ENCODE data around the gene IL17REL. TPM values are rescaled to one million over a fixed set of nuclear protein-coding genes. Genes with fewer than 3 reads are reported as not detected.

The IL17REL gene
- total and polyA plus RNA-seq, 2 of the 13 experiments (the other 11 are each of a cell fraction or from before 2014, with no cell fraction given): not detected

GRCh38 chr22:49946612-49947295, 65.8 kb downstream of the IL17REL start (continued):
- TF ChIP-seq ZNF512B (CRISPR knock-in tag; IDR thresholded peaks at IDR 0.05; ENCODE audit: borderline replicate concordance) (no peak), BHLHE40 (IDR thresholded peaks at IDR 0.05; ENCODE audit: low read length) (no peak), MAZ (IDR thresholded peaks at IDR 0.05; ENCODE audit: borderline replicate concordance, low read depth, low read length) (0 out of 2 replicates have a peak, but pooled peaks have one; percentile 31), MAZ (CRISPR knock-in tag; IDR thresholded peaks at IDR 0.05; ENCODE audit: low read depth) (no peak), NFKB2 (CRISPR knock-in tag; IDR thresholded peaks at IDR 0.05; ENCODE audit: borderline replicate concordance) (0 out of 2 replicates have a peak, but pooled peaks have one; percentile 57), CBX5 (CRISPR knock-in tag; IDR thresholded peaks at IDR 0.05; ENCODE audit: borderline replicate concordance) (no peak), E2F5 (CRISPR knock-in tag; conservative IDR thresholded peaks at IDR 0.05) (no peak), TOPORS (CRISPR knock-in tag; IDR thresholded peaks at IDR 0.05) (no peak), YEATS2 (CRISPR knock-in tag; IDR thresholded peaks at IDR 0.05; ENCODE audit: borderline replicate concordance) (no peak), MAFK (conservative IDR thresholded peaks at IDR 0.05 in 1 of 2, IDR thresholded peaks at IDR 0.05 in 1 of 2; ENCODE audit: low read length in 2 of 2) (no peak), PBX2 (CRISPR knock-in tag; IDR thresholded peaks at IDR 0.05) (no peak), PRPF4 (IDR thresholded peaks at IDR 0.05; ENCODE audit: low read depth, low read length, poor library complexity, severe bottlenecking) (no peak), TBP (CRISPR knock-in tag; IDR thresholded peaks at IDR 0.05) (no peak), ZKSCAN1 (IDR thresholded peaks at IDR 0.05; ENCODE audit: low read length) (no peak)
- TF ChIP-seq, protein P1, sequence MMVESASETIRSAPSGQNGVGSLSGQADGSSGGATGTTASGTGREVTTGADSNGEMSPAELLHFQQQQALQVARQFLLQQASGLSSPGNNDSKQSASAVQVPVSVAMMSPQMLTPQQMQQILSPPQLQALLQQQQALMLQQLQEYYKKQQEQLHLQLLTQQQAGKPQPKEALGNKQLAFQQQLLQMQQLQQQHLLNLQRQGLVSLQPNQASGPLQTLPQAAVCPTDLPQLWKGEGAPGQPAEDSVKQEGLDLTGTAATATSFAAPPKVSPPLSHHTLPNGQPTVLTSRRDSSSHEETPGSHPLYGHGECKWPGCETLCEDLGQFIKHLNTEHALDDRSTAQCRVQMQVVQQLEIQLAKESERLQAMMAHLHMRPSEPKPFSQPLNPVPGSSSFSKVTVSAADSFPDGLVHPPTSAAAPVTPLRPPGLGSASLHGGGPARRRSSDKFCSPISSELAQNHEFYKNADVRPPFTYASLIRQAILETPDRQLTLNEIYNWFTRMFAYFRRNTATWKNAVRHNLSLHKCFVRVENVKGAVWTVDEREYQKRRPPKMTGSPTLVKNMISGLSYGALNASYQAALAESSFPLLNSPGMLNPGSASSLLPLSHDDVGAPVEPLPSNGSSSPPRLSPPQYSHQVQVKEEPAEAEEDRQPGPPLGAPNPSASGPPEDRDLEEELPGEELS (CRISPR knock-in tag; IDR thresholded peaks at IDR 0.05): peak; percentile 35; the same call in 1 of the 2 replicates
- TF ChIP-seq, protein P2, sequence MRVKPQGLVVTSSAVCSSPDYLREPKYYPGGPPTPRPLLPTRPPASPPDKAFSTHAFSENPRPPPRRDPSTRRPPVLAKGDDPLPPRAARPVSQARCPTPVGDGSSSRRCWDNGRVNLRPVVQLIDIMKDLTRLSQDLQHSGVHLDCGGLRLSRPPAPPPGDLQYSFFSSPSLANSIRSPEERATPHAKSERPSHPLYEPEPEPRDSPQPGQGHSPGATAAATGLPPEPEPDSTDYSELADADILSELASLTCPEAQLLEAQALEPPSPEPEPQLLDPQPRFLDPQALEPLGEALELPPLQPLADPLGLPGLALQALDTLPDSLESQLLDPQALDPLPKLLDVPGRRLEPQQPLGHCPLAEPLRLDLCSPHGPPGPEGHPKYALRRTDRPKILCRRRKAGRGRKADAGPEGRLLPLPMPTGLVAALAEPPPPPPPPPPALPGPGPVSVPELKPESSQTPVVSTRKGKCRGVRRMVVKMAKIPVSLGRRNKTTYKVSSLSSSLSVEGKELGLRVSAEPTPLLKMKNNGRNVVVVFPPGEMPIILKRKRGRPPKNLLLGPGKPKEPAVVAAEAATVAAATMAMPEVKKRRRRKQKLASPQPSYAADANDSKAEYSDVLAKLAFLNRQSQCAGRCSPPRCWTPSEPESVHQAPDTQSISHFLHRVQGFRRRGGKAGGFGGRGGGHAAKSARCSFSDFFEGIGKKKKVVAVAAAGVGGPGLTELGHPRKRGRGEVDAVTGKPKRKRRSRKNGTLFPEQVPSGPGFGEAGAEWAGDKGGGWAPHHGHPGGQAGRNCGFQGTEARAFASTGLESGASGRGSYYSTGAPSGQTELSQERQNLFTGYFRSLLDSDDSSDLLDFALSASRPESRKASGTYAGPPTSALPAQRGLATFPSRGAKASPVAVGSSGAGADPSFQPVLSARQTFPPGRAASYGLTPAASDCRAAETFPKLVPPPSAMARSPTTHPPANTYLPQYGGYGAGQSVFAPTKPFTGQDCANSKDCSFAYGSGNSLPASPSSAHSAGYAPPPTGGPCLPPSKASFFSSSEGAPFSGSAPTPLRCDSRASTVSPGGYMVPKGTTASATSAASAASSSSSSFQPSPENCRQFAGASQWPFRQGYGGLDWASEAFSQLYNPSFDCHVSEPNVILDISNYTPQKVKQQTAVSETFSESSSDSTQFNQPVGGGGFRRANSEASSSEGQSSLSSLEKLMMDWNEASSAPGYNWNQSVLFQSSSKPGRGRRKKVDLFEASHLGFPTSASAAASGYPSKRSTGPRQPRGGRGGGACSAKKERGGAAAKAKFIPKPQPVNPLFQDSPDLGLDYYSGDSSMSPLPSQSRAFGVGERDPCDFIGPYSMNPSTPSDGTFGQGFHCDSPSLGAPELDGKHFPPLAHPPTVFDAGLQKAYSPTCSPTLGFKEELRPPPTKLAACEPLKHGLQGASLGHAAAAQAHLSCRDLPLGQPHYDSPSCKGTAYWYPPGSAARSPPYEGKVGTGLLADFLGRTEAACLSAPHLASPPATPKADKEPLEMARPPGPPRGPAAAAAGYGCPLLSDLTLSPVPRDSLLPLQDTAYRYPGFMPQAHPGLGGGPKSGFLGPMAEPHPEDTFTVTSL (CRISPR knock-in tag; IDR thresholded peaks at IDR 0.05; ENCODE audit: borderline replicate concordance): peak; percentile 71

All from HepG2 (cell line).